Measurements from ENCODE around the gene SLC66A1. TPM values are rescaled to one million over a fixed set of nuclear protein-coding genes. Genes with fewer than 3 reads are reported as not detected.

Gene SLC66A1
- total and polyA plus RNA-seq, 2 of the 13 experiments (the other 11 are each of a cell fraction or from before 2014, with no cell fraction given): 15.4 to 18.9 TPM

- TF ChIP-seq DZIP1 (CRISPR knock-in tag; IDR thresholded peaks at IDR 0.05) (peak; percentile 63), DRAP1 (CRISPR knock-in tag; IDR thresholded peaks at IDR 0.05) (peak; percentile 29; the same call in 1 of the 2 replicates), GZF1 (CRISPR knock-in tag; IDR thresholded peaks at IDR 0.05) (0 out of 2 replicates have a peak, but pooled peaks have one; percentile 72), ZNF329 (CRISPR knock-in tag; IDR thresholded peaks at IDR 0.05; ENCODE audit: low read depth) (peak; percentile 55; the same call in 1 of the 2 replicates), MAZ (IDR thresholded peaks at IDR 0.05; ENCODE audit: borderline replicate concordance, low read depth, low read length) (peak; percentile 82), MAZ (CRISPR knock-in tag; IDR thresholded peaks at IDR 0.05; ENCODE audit: low read depth) (peak; percentile 94), KDM3A (CRISPR knock-in tag; IDR thresholded peaks at IDR 0.05; ENCODE audit: low read depth) (0 out of 2 replicates have a peak, but pooled peaks have one; percentile 26), ZNF207 (IDR thresholded peaks at IDR 0.05; ENCODE audit: borderline replicate concordance) (no peak), NR0B2 (CRISPR knock-in tag; IDR thresholded peaks at IDR 0.05) (peak; percentile 69; the same call in 1 of the 2 replicates), ZFP62 (CRISPR knock-in tag; IDR thresholded peaks at IDR 0.05) (no peak), GATA4 (IDR thresholded peaks at IDR 0.05; ENCODE audit: borderline replicate concordance, low read depth) (peak; percentile 22; the same call in 1 of the 2 replicates), SIN3B (IDR thresholded peaks at IDR 0.05; ENCODE audit: low read length) (no peak), TFAP4 (IDR thresholded peaks at IDR 0.05; ENCODE audit: borderline replicate concordance, low read depth) (peak; percentile 86), ZNF558 (CRISPR knock-in tag; IDR thresholded peaks at IDR 0.05; ENCODE audit: borderline replicate concordance) (peak; percentile 67; the same call in 1 of the 2 replicates), AGO1 (IDR thresholded peaks at IDR 0.05; ENCODE audit: low read depth, low read length, poor library complexity, severe bottlenecking) (no peak), THAP11 (CRISPR knock-in tag; IDR thresholded peaks at IDR 0.05) (peak; percentile 67; the same call in 1 of the 2 replicates), ZBTB38 (CRISPR knock-in tag; IDR thresholded peaks at IDR 0.05) (peak; percentile 37; the same call in 1 of the 2 replicates), PHF20 (CRISPR knock-in tag; IDR thresholded peaks at IDR 0.05) (peak; percentile 76), ZNF260 (CRISPR knock-in tag; IDR thresholded peaks at IDR 0.05; ENCODE audit: borderline replicate concordance, low read depth) (no peak), ZFAT (CRISPR knock-in tag; conservative IDR thresholded peaks at IDR 0.05) (no peak), AKAP8 (CRISPR knock-in tag; IDR thresholded peaks at IDR 0.05) (no peak), NFYB (CRISPR knock-in tag; IDR thresholded peaks at IDR 0.05) (no peak), KLF11 (CRISPR knock-in tag; IDR thresholded peaks at IDR 0.05) (0 out of 2 replicates have a peak, but pooled peaks have one; percentile 24), MTF2 (CRISPR knock-in tag; IDR thresholded peaks at IDR 0.05; ENCODE audit: borderline replicate concordance) (peak; percentile 48; the same call in 1 of the 2 replicates)
- TF ChIP-seq, protein P1, sequence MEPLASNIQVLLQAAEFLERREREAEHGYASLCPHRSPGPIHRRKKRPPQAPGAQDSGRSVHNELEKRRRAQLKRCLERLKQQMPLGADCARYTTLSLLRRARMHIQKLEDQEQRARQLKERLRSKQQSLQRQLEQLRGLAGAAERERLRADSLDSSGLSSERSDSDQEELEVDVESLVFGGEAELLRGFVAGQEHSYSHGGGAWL (CRISPR knock-in tag; IDR thresholded peaks at IDR 0.05): peak; percentile 50; the same call in 1 of the 2 replicates
Observed at GRCh38 chr1:19311931-19312781, at the start of gene SLC66A1, which contains the start of gene AKR7A2 (continued).

Data from HepG2 (cell line).